Activated CD4-positive, alpha-beta T cell treated with anti-CD3 and anti-CD28 coated beads, Interleukin-2, amount 50 U/mL, for 4 hours (primary cell): ENCODE measurements around the gene FIS1.
A peak's percentile ranks its signal among the peaks of the same experiment; 100 is the strongest.

Experiments
- DNase-seq, 2 experiments: peaks; one replicate each; pipeline ENCODE4 v3.0.0-alpha.2; 2020

Gene FIS1

GRCh38 chr7:101232141-101232850 lies 12.6 kb downstream of the FIS1 start:
- DNase-seq: no peak

GRCh38 chr7:101231644-101232043 lies 13.2 kb downstream of the FIS1 start:
- no peak for DNase-seq

- no peak for DNase-seq
These were observed 18.2 kb downstream of the FIS1 start for GRCh38 chr7:101226721-101227120.

GRCh38 chr7:101225650-101226049 lies 19.2 kb downstream of the FIS1 start:
- DNase-seq: no peak

- no peak for DNase-seq
These were observed 21.4 kb downstream of the FIS1 start for GRCh38 chr7:101223528-101223927.

- DNase-seq: no peak
These were observed 22.5 kb downstream of the FIS1 start for GRCh38 chr7:101222275-101222830.

GRCh38 chr7:101220295-101220694 lies 24.6 kb downstream of the FIS1 start:
- no peak for DNase-seq

- DNase-seq: no peak
These were observed 26.4 kb downstream of the FIS1 start for GRCh38 chr7:101218236-101219125.

GRCh38 chr7:101217388-101218235 lies 27.3 kb downstream of the FIS1 start, which contains the start of the genes PLOD3 and ZNHIT1:
Gene PLOD3, minus strand, starts transcription at chr7:101217581. Its CDS starts 307 bp downstream, at chr7:101217274.
Gene ZNHIT1, plus strand, starts transcription at chr7:101218165. Its CDS starts 31 bp downstream, at chr7:101218196.
- DNase-seq: peak; percentile 94 to 95

- no peak for DNase-seq
These were observed 28.0 kb downstream of the FIS1 start for GRCh38 chr7:101216860-101217387.

GRCh38 chr7:101216001-101216859 lies 28.7 kb downstream of the FIS1 start:
- no peak for DNase-seq

- DNase-seq: no peak
These were observed 32.9 kb downstream of the FIS1 start for GRCh38 chr7:101212014-101212413.

GRCh38 chr7:101211501-101211900 lies 33.4 kb downstream of the FIS1 start:
- no peak for DNase-seq

- DNase-seq: no peak
These were observed 34.7 kb downstream of the FIS1 start for GRCh38 chr7:101210143-101210542.

GRCh38 chr7:101208794-101209193 lies 36.1 kb downstream of the FIS1 start:
- no peak for DNase-seq

- no peak for DNase-seq
These were observed 37.4 kb downstream of the FIS1 start for GRCh38 chr7:101207459-101207858.

- no peak for DNase-seq
These were observed 38.2 kb downstream of the FIS1 start for GRCh38 chr7:101206665-101207042.

- no peak for DNase-seq
These were observed 38.8 kb downstream of the FIS1 start for GRCh38 chr7:101205901-101206664.

GRCh38 chr7:101203740-101204738 lies 40.8 kb downstream of the FIS1 start:
- DNase-seq: peak; percentile 29 to 34
